ENCODE data around the gene USP25. TPM values are rescaled to one million over a fixed set of nuclear protein-coding genes. Genes with fewer than 3 reads are reported as not detected.

USP25 gene
- total RNA-seq, 1 experiment from 2014 or later = 42.0 TPM

DNA sequence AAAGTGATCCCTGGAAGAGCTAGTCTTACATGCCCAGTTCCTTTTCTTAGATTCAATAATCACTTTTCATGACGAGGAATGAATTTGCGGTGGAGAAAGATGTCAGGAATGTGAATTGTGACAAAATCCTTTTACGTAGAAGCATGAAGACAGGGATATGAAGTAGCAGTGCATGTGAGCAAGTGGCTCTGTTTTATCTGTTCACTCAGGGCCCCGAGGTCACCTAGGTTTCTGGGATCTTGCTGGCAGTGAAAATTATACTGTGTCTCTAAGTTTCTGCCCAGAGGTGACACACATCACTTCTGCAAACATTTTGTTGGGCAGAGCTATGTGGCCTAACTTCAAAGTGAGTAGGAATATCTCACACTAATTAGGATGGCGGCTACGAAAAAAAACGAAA lies 79.3 kb downstream of the USP25 start (continued):
- TF ChIP-seq GTF2I (CRISPR knock-in tag; conservative IDR thresholded peaks at IDR 0.05) (no peak), GRHL2 (CRISPR knock-in tag; IDR thresholded peaks at IDR 0.05; ENCODE audit: insufficient replicate concordance, severe bottlenecking) (no peak), GABPB1 (CRISPR knock-in tag; IDR thresholded peaks at IDR 0.05) (no peak), EMX1 (CRISPR knock-in tag; IDR thresholded peaks at IDR 0.05) (no peak)

GRCh38 chr21:15809818-15810217 lies 80.0 kb downstream of the USP25 start:
- DNase-seq (ENCODE audit: low spot score) = no peak
- Mint-ChIP-seq H3K9me3 (peaks cover 22% of the 10 kb centered on the region), H3K36me3 (peaks cover 44% of the 10 kb centered on the region), H3K4me3 (no peak overlapping the region), H3K27ac (no peak overlapping the region), H3K4me1 (peaks cover 12% of the 10 kb centered on the region), H3K27me3 (ENCODE audit: low read depth) (no peaks in the 10 kb centered on the region)
- TF ChIP-seq ATF1 (CRISPR knock-in tag; IDR thresholded peaks at IDR 0.05) = no peak
- TF ChIP-seq TP53 (CRISPR knock-in tag; IDR thresholded peaks at IDR 0.05) = no peak
- TF ChIP-seq GABPB1 (CRISPR knock-in tag; IDR thresholded peaks at IDR 0.05) = no peak
- ChIA-PET POLR2A (no interaction called here), CTCF (no interaction called here)
- ATAC-seq = no peak

GRCh38 chr21:15815285-15815684 lies 85.5 kb downstream of the USP25 start:
- TF ChIP-seq, protein P1, sequence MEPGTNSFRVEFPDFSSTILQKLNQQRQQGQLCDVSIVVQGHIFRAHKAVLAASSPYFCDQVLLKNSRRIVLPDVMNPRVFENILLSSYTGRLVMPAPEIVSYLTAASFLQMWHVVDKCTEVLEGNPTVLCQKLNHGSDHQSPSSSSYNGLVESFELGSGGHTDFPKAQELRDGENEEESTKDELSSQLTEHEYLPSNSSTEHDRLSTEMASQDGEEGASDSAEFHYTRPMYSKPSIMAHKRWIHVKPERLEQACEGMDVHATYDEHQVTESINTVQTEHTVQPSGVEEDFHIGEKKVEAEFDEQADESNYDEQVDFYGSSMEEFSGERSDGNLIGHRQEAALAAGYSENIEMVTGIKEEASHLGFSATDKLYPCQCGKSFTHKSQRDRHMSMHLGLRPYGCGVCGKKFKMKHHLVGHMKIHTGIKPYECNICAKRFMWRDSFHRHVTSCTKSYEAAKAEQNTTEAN (CRISPR knock-in tag; IDR thresholded peaks at IDR 0.05) = no peak
- TF ChIP-seq, protein P2, sequence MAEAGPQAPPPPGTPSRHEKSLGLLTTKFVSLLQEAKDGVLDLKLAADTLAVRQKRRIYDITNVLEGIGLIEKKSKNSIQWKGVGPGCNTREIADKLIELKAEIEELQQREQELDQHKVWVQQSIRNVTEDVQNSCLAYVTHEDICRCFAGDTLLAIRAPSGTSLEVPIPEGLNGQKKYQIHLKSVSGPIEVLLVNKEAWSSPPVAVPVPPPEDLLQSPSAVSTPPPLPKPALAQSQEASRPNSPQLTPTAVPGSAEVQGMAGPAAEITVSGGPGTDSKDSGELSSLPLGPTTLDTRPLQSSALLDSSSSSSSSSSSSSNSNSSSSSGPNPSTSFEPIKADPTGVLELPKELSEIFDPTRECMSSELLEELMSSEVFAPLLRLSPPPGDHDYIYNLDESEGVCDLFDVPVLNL (CRISPR knock-in tag; IDR thresholded peaks at IDR 0.05; ENCODE audit: borderline replicate concordance, low read depth) = no peak
- no peak for TF ChIP-seq SMAD3 (CRISPR knock-in tag; IDR thresholded peaks at IDR 0.05; ENCODE audit: borderline replicate concordance)
- no peak for TF ChIP-seq ZNF121 (CRISPR knock-in tag; IDR thresholded peaks at IDR 0.05)
- TF ChIP-seq NR1H2 (CRISPR knock-in tag; IDR thresholded peaks at IDR 0.05) = no peak
- no peak for TF ChIP-seq TEAD4 (CRISPR knock-in tag; IDR thresholded peaks at IDR 0.05)
- TF ChIP-seq GABPB1 (CRISPR knock-in tag; IDR thresholded peaks at IDR 0.05) = no peak
- TF ChIP-seq ZBTB21 (CRISPR knock-in tag; IDR thresholded peaks at IDR 0.05; ENCODE audit: borderline replicate concordance) = no peak
- H3K36me3 Mint-ChIP-seq = peaks cover 71% of the 10 kb centered on the region
- no peak overlapping the region for H3K27ac Mint-ChIP-seq
- H3K4me1 Mint-ChIP-seq = peaks cover 7% of the 10 kb centered on the region
- H3K27me3 Mint-ChIP-seq (ENCODE audit: low read depth) = no peaks in the 10 kb centered on the region; the same call in 1 of the 2 replicates
- ChIA-PET CTCF (no interaction called here), POLR2A (no interaction called here)
- H3K9me3 Mint-ChIP-seq = peaks cover 40% of the 10 kb centered on the region
- no peak overlapping the region for H3K4me3 Mint-ChIP-seq
- DNase-seq (ENCODE audit: low spot score) = no peak
- ATAC-seq = no peak

DNA sequence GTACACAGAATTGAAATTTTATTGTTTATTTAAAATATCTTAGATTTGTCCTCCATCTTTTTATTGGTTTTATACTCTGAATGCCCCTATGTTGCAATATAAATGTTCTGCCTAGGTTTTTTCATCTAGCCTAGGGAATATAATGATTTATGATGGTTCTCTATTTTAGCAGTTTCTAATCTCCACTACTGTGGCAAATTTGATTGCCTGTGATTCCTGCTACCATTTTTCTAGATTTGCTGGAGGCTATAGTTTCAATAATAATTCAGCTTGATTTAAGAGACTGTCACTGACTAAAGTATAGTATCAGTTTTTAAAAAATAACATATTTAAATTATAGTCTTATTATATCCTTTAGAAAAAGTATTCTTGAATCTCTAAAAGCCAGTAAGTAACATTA lies 90.5 kb downstream of the USP25 start:
- ChIA-PET POLR2A (no interaction called here), CTCF (no interaction called here)
- Mint-ChIP-seq H3K27me3 (ENCODE audit: low read depth) (no peaks in the 10 kb centered on the region), H3K4me1 (peaks cover 14% of the 10 kb centered on the region), H3K36me3 (peaks cover 28% of the 10 kb centered on the region), H3K27ac (no peak overlapping the region), H3K9me3 (peaks cover 13% of the 10 kb centered on the region), H3K4me3 (no peak overlapping the region)
- no peak for ATAC-seq
- DNase-seq (ENCODE audit: low spot score) = no peak
- TF ChIP-seq AR (CRISPR knock-in tag; IDR thresholded peaks at IDR 0.05) = no peak
- TF ChIP-seq ZMAT4 (CRISPR knock-in tag; IDR thresholded peaks at IDR 0.05) = no peak
- no peak for TF ChIP-seq IRF2 (CRISPR knock-in tag; IDR thresholded peaks at IDR 0.05; ENCODE audit: borderline replicate concordance, low read depth)
- TF ChIP-seq TCF7 (CRISPR knock-in tag; IDR thresholded peaks at IDR 0.05; ENCODE audit: low read depth) = no peak
- TF ChIP-seq PRRX2 (CRISPR knock-in tag; IDR thresholded peaks at IDR 0.05) = no peak
- TF ChIP-seq ZBTB21 (CRISPR knock-in tag; IDR thresholded peaks at IDR 0.05; ENCODE audit: borderline replicate concordance) = no peak
- TF ChIP-seq CREM (CRISPR knock-in tag; IDR thresholded peaks at IDR 0.05) = no peak
- no peak for TF ChIP-seq ARID4B (CRISPR knock-in tag; IDR thresholded peaks at IDR 0.05; ENCODE audit: borderline replicate concordance)
- TF ChIP-seq PREB (CRISPR knock-in tag; IDR thresholded peaks at IDR 0.05; ENCODE audit: borderline replicate concordance) = no peak
